Keratinocyte (primary cell): ENCODE data around the gene SYT2. TPM values are rescaled to one million over a fixed set of nuclear protein-coding genes. Genes with fewer than 3 reads are reported as not detected.
"Not testable (repeated sequence)": the region's sequence is repeated elsewhere in the genome, so short reads cannot be mapped to it uniquely, and the experiment has no call there.

Experiments used
- DNase-seq: peaks from one replicate; pipeline ENCODE4 v3.0.0-alpha.2; 2011; ENCODE audit warnings: low read depth, missing footprints, low spot score
- FAIRE-seq: peaks from 2 replicates; lab custom pipeline; 2011; peaks lifted over from hg19 to GRCh38; lab: Jason Lieb, UNC
- H2AFZ ChIP-seq: 2 replicates; pipeline ENCODE4 v1.6.0; 2012; ENCODE audit warnings: low read length, control low read depth, inconsistent platforms; ENCODE audit not compliant: control insufficient read depth
- H3K27ac ChIP-seq: 2 replicates; pipeline ENCODE4 v1.5.1; 2011; ENCODE audit warnings: low read length; ENCODE audit not compliant: control insufficient read depth, insufficient read depth
- H3K27me3 ChIP-seq: 3 replicates; pipeline ENCODE4 v1.6.0; 2011; ENCODE audit warnings: low read length; ENCODE audit not compliant: control insufficient read depth, insufficient read depth; ENCODE audit errors: extremely low read depth
- H3K36me3 ChIP-seq, 2 experiments: 2 replicates in 1 of 2; 3 replicates in 1 of 2; pipeline ENCODE4 v1.5.1; 2011; ENCODE audit warnings: low read length in 2 of 2, mild to moderate bottlenecking in 1 of 2; ENCODE audit not compliant: control insufficient read depth in 2 of 2, insufficient read depth in 2 of 2; ENCODE audit errors: extremely low read depth in 1 of 2
- H3K4me1 ChIP-seq: 3 replicates; pipeline ENCODE4 v1.5.1; 2011; ENCODE audit warnings: low read length; ENCODE audit not compliant: control insufficient read depth, insufficient read depth; ENCODE audit errors: extremely low read depth
- H3K4me2 ChIP-seq: 3 replicates; pipeline ENCODE4 v1.6.0; 2011; ENCODE audit warnings: low read depth, low read length; ENCODE audit not compliant: control insufficient read depth, insufficient read depth; ENCODE audit errors: extremely low read depth
- H3K4me3 ChIP-seq, 3 experiments: fragments of 200-600 bp in 1 of 3; sonication (generic) in 1 of 3; 2 replicates in 2 of 3; 3 replicates in 1 of 3; pipeline ENCODE4 v1.5.1; 2011 to 2016; ENCODE audit warnings: low read length in 3 of 3, mild to moderate bottlenecking in 3 of 3, control low read depth in 2 of 3, inconsistent platforms in 1 of 3, low read depth in 1 of 3, mixed read lengths in 1 of 3, mixed run types in 1 of 3, moderate library complexity in 1 of 3; ENCODE audit not compliant: control insufficient read depth in 2 of 3, insufficient read depth in 2 of 3; ENCODE audit errors: extremely low read depth in 1 of 3
- H3K79me2 ChIP-seq: 2 replicates; pipeline ENCODE4 v1.6.0; 2012; ENCODE audit warnings: low read length; ENCODE audit not compliant: control insufficient read depth, insufficient read depth
- H3K9ac ChIP-seq: 3 replicates; pipeline ENCODE4 v1.6.0; 2011; ENCODE audit warnings: low read length; ENCODE audit not compliant: control insufficient read depth, insufficient read depth; ENCODE audit errors: extremely low read depth
- H3K9me1 ChIP-seq: 3 replicates; pipeline ENCODE4 v1.6.0; 2011; ENCODE audit warnings: low read length; ENCODE audit not compliant: control insufficient read depth, insufficient read depth; ENCODE audit errors: extremely low read depth
- H3K9me3 ChIP-seq: 2 replicates; pipeline ENCODE4 v1.5.1; 2012; ENCODE audit warnings: low read depth, low read length; ENCODE audit not compliant: control insufficient read depth
- H4K20me1 ChIP-seq: 3 replicates; pipeline ENCODE4 v1.6.0; 2011; ENCODE audit warnings: low read length; ENCODE audit not compliant: control insufficient read depth, insufficient read depth; ENCODE audit errors: extremely low read depth
- CTCF ChIP-seq, 3 experiments: IDR thresholded peaks in 1 of 3; conservative IDR thresholded peaks in 1 of 3; optimal IDR thresholded peaks in 1 of 3; 2 replicates in 2 of 3; 3 replicates in 1 of 3; pipeline versions ENCODE3 to v1.5.1; 2011; ENCODE audit warnings: low read length in 3 of 3, mild to moderate bottlenecking in 3 of 3, moderate library complexity in 2 of 3, control low read depth in 1 of 3, inconsistent platforms in 1 of 3; ENCODE audit not compliant: insufficient read depth in 2 of 3; ENCODE audit errors: extremely low read depth in 1 of 3
- EZH2 ChIP-seq: IDR thresholded peaks from one replicate; pipeline ENCODE4 v1.6.1; 2012; ENCODE audit warnings: inconsistent platforms, mild to moderate bottlenecking, low read length, moderate library complexity
- dilution Hi-C: fragments of 300-500 bp; cut with MboI; formaldehyde crosslinking; loops from one replicate; pipeline ENCODE4 v1.7.0; 2020; ENCODE audit warnings: low sequenced_read_pairs; ENCODE audit not compliant: extremely low pct_ligation_motif_present
- polyA plus RNA-seq, 5 experiments: library from polyadenylated mRNA; depleted of rRNA in 3 of 5; stranded (reverse) in 3 of 5; stranded (forward) in 1 of 5; unstranded in 1 of 5; fragments of >200 nt; gene quantifications; 1 replicate in 1 of 5; 2 replicates in 3 of 5; 3 replicates in 1 of 5; pipeline versions ENCODE4 v1.2.1 to v1.2.3, GENCODE V29; 2011 to 2012; ENCODE audit warnings: missing spikeins in 2 of 5, low read depth in 1 of 5, low replicate concordance in 1 of 5

The SYT2 gene
- polyA plus RNA-seq, 1 donor (not counting 4 experiments of a cell fraction or from before 2014, with no cell fraction given) = not detected

DNA sequence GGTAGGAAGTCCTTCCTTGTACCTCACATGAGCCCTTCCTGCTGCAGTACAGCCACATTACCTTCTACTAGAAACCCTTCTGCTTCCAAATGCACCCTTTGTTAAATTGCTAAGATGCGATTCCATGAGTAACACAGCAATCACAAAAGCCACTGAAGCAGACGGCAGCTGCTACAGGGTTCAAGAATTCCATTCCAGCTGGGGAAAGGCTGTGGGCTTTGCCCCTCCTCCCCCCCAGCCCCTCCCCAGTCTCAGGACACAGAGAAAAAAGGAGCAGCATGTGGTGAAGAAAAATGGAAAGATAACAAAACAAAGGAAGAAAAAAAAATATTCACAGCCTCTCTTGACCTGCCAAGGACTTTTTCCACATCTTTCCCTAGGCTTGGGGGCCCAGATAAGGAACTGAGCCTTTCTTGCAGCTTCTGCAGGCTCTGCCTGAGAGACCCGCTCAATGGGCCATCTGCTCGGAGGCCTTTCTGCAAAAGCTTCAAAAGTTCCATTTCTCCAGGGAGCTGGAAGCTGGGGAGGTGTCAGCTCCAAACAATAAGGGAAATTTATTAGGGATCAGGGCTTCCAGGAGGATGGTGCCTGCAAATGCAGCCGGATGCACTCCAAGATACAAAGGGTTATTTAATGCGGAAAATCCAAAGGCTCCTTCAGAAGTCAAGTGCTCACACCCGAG, 72.1 kb downstream of the SYT2 start:
- Histone ChIP-seq H3K9ac (no peak overlapping the region), H3K79me2 (no peaks in the 10 kb centered on the region), H3K4me1 (peaks cover 5% of the 10 kb centered on the region), H3K27ac (no peak overlapping the region), H3K27me3 (peaks cover 44% of the 10 kb centered on the region), H3K36me3 (no peaks in the 10 kb centered on the region), H4K20me1 (no peaks in the 10 kb centered on the region), H3K9me3 (no peaks in the 10 kb centered on the region), H2AFZ (no peak overlapping the region), H3K4me2 (no peak overlapping the region), H3K9me1 (no peaks in the 10 kb centered on the region), H3K4me3 (no peak overlapping the region)
- DNase-seq = no peak
- dilution Hi-C loops = no loop called here
- no peak for FAIRE-seq
- TF ChIP-seq CTCF (optimal IDR thresholded peaks at IDR 0.05 in 1 of 3, IDR thresholded peaks at IDR 0.05 in 1 of 3, conservative IDR thresholded peaks at IDR 0.05 in 1 of 3; ENCODE audit: extremely low read depth in 1 of 3, insufficient read depth in 2 of 3, low read length in 3 of 3) (no peak), EZH2 (no peak)

GRCh38 chr1:202637321-202638018, 72.8 kb downstream of the SYT2 start:
- peaks cover 38% of the 10 kb centered on the region for H3K27me3 ChIP-seq

DNA sequence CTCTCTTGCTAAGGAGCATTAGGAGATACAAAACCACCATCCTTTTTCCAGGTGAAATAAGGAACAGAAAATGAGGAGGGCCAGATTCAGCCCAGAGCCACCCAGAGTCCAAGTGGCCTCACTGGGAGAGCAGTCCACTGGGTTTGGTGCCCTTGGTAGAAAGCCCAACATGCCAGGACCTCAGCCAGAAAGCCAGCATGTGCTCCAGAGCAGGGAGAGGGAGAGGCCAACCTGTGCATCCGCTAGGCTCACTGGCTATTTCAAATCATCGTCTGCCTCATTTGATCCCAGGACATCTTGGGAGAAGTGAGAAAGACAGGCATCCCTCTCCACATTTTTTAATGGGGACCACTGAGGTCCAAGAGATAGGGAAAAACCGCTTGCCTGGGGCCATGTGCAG, 74.1 kb downstream of the SYT2 start:
- DNase-seq, H3K4me3 ChIP-seq, H4K20me1 ChIP-seq, dilution Hi-C loops, H3K4me2 ChIP-seq, FAIRE-seq, H3K36me3 ChIP-seq, H3K9ac ChIP-seq, H3K9me1 ChIP-seq, H3K27ac ChIP-seq, H3K9me3 ChIP-seq, H3K79me2 ChIP-seq, H3K4me1 ChIP-seq, H2AFZ ChIP-seq: not testable (repeated sequence)
- peaks cover 27% of the 10 kb centered on the region for H3K27me3 ChIP-seq

More at GRCh38 chr1:202637321-202638018, 72.8 kb downstream of the SYT2 start:
- H3K4me3 ChIP-seq, H3K9me3 ChIP-seq, H3K4me1 ChIP-seq, DNase-seq, FAIRE-seq, H4K20me1 ChIP-seq, H3K27ac ChIP-seq, H3K9me1 ChIP-seq, H3K79me2 ChIP-seq, H3K4me2 ChIP-seq, dilution Hi-C loops, H2AFZ ChIP-seq, H3K9ac ChIP-seq, H3K36me3 ChIP-seq: not testable (repeated sequence)
